Measurements from ENCODE around the gene MYOM1. TPM values are rescaled to one million over a fixed set of nuclear protein-coding genes. Genes with fewer than 3 reads are reported as not detected.

Gene MYOM1
- total RNA-seq, 1 donor from 2014 or later = 2.0 TPM

- Mint-ChIP-seq H3K9me3 (peaks cover 6% of the 10 kb centered on the region), H3K36me3 (no peaks in the 10 kb centered on the region), H3K27me3 (no peaks in the 10 kb centered on the region), H3K27ac (no peak overlapping the region), H3K4me3 (no peak overlapping the region), H3K4me1 (ENCODE audit: unreplicated experiment) (peaks cover 18% of the 10 kb centered on the region)
- no peak for DNase-seq (ENCODE audit: extremely low spot score, unreplicated experiment)
- TF ChIP-seq, protein P1, sequence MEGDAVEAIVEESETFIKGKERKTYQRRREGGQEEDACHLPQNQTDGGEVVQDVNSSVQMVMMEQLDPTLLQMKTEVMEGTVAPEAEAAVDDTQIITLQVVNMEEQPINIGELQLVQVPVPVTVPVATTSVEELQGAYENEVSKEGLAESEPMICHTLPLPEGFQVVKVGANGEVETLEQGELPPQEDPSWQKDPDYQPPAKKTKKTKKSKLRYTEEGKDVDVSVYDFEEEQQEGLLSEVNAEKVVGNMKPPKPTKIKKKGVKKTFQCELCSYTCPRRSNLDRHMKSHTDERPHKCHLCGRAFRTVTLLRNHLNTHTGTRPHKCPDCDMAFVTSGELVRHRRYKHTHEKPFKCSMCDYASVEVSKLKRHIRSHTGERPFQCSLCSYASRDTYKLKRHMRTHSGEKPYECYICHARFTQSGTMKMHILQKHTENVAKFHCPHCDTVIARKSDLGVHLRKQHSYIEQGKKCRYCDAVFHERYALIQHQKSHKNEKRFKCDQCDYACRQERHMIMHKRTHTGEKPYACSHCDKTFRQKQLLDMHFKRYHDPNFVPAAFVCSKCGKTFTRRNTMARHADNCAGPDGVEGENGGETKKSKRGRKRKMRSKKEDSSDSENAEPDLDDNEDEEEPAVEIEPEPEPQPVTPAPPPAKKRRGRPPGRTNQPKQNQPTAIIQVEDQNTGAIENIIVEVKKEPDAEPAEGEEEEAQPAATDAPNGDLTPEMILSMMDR (conservative IDR thresholded peaks at IDR 0.05) = no peak
These were observed 161.2 kb downstream of the MYOM1 start for GRCh38 chr18:3058328-3059191.

DNA sequence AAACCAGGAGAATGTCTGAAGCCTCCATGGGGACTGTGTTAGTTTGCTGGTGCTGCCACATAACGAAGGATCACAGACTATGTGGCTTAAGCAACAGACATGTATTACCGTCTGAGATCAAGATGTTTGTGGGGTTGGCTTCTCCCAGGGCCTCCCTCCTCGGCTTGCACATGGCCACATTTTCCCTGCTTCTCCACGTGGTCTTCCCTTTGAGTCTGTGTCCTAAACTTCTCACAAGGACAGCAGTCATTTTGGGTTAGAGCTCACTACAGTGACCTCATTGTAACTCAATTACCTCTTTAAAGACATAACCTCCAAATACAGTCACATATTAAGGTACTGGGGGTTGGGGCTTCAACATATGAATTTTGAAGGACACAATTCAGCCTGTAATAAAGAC lies 162.2 kb downstream of the MYOM1 start:
- Mint-ChIP-seq H3K27me3 (no peaks in the 10 kb centered on the region), H3K4me1 (ENCODE audit: unreplicated experiment) (peaks cover 13% of the 10 kb centered on the region)

GRCh38 chr18:3056311-3056710 lies 163.5 kb downstream of the MYOM1 start:
- Mint-ChIP-seq H3K27ac (no peak overlapping the region), H3K4me3 (no peak overlapping the region), H3K27me3 (no peaks in the 10 kb centered on the region), H3K4me1 (ENCODE audit: unreplicated experiment) (peaks cover 18% of the 10 kb centered on the region), H3K9me3 (peaks cover 19% of the 10 kb centered on the region), H3K36me3 (no peaks in the 10 kb centered on the region)
- no peak for DNase-seq (ENCODE audit: extremely low spot score, unreplicated experiment)
- TF ChIP-seq, protein P1 (conservative IDR thresholded peaks at IDR 0.05) = no peak

More for the DNA sequence above, 162.2 kb downstream of the MYOM1 start:
- no peak for DNase-seq (ENCODE audit: extremely low spot score, unreplicated experiment)
- TF ChIP-seq, protein P1 (conservative IDR thresholded peaks at IDR 0.05) = no peak
- H3K9me3 Mint-ChIP-seq = peaks cover 13% of the 10 kb centered on the region
- H3K27ac Mint-ChIP-seq = no peak overlapping the region
- H3K4me3 Mint-ChIP-seq = no peak overlapping the region
- H3K36me3 Mint-ChIP-seq = no peaks in the 10 kb centered on the region

- Mint-ChIP-seq H3K27me3 (no peaks in the 10 kb centered on the region), H3K4me1 (ENCODE audit: unreplicated experiment) (peaks cover 23% of the 10 kb centered on the region)
- TF ChIP-seq, protein P1 (conservative IDR thresholded peaks at IDR 0.05) = no peak
These were observed 164.0 kb downstream of the MYOM1 start for GRCh38 chr18:3055816-3056215.

DNA sequence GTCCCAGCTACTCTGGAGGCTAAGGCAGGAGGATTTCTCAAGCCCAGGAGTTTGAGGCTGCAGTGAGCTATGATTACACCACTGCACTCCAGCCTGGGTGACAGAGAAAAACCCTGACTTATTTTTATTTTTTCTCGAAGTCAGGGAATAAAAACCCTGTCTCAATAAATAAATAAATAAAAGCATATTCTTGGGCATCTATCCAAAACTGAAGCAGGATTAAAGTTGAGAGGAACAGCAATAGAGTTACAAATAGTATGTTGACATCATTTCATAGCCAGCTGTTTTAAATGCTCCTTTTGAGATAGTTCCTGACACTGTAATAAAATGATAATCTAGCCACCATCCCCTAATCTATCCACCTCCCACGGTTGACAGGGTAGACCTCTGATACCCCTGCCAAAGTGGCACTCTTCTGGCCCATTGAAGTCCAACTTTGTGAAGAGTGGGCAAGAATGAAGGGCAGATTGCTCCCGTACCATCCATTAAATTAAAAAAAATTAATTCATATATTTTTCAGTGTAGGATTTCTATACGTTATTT lies 164.5 kb downstream of the MYOM1 start:
- TF ChIP-seq, protein P1 (conservative IDR thresholded peaks at IDR 0.05) = no peak
- Mint-ChIP-seq H3K27me3 (no peaks in the 10 kb centered on the region), H3K4me3 (no peak overlapping the region), H3K36me3 (no peaks in the 10 kb centered on the region), H3K4me1 (ENCODE audit: unreplicated experiment) (peaks cover 23% of the 10 kb centered on the region), H3K27ac (no peak overlapping the region), H3K9me3 (peaks cover 19% of the 10 kb centered on the region)
- DNase-seq (ENCODE audit: extremely low spot score, unreplicated experiment) = no peak

More at GRCh38 chr18:3055816-3056215, 164.0 kb downstream of the MYOM1 start:
- no peak overlapping the region for H3K27ac Mint-ChIP-seq
- peaks cover 19% of the 10 kb centered on the region for H3K9me3 Mint-ChIP-seq
- H3K4me3 Mint-ChIP-seq = no peak overlapping the region
- H3K36me3 Mint-ChIP-seq = no peaks in the 10 kb centered on the region
- no peak for DNase-seq (ENCODE audit: extremely low spot score, unreplicated experiment)
